HUES6 (cell line): ENCODE measurements around the gene AFG1L.
A peak's percentile ranks its signal among the peaks of the same experiment; 100 is the strongest.

Experiments used
- H3K27ac ChIP-seq: 2 replicates; pipeline ENCODE4 v1.7.0; 2013; ENCODE audit warnings: low read depth, mild to moderate bottlenecking, low read length, inconsistent platforms
- H3K27me3 ChIP-seq: 2 replicates; pipeline ENCODE4 v1.6.1; 2013; ENCODE audit warnings: low read length; ENCODE audit not compliant: control insufficient read depth, insufficient read depth
- H3K36me3 ChIP-seq: 2 replicates; pipeline ENCODE4 v1.6.1; 2013; ENCODE audit warnings: low read length; ENCODE audit not compliant: control insufficient read depth, insufficient read depth
- H3K4me1 ChIP-seq: 2 replicates; pipeline ENCODE4 v1.6.1; 2013; ENCODE audit warnings: low read length; ENCODE audit not compliant: control insufficient read depth, insufficient read depth
- H3K4me3 ChIP-seq: 2 replicates; pipeline ENCODE4 v1.5.1; 2013; ENCODE audit warnings: low read depth, low read length
- H3K9ac ChIP-seq: one replicate; pipeline ENCODE4 v1.6.1; 2013; ENCODE audit warnings: mild to moderate bottlenecking, low read length
- H3K9me3 ChIP-seq: 2 replicates; pipeline ENCODE4 v1.6.1; 2013; ENCODE audit warnings: low read depth, low read length; ENCODE audit not compliant: control insufficient read depth, insufficient read depth

AFG1L gene

DNA sequence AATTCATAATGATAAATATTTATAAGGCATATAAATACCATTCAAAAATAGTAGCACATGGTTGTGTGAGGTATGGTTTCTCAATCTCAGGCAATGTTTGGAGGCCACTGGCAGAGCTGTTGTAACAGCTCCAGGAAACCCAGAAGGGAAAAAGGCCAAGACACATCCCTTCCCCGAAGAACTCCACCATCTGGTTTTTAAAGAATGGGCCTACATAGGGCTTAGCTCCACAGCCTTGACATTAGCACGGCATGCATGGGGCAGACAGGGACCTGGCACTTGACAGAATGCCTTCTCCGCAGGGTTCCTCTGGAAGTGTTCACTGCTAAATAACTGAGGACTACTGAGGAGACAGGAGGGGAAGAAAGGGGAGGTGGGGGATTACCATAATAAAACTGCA is 249.8 kb downstream of the AFG1L start:
- no peak overlapping the region for H3K27ac ChIP-seq
- H3K36me3 ChIP-seq = no peaks in the 10 kb centered on the region
- H3K9ac ChIP-seq = no peak overlapping the region
- H3K27me3 ChIP-seq = no peaks in the 10 kb centered on the region
- H3K4me1 ChIP-seq = peaks cover 6% of the 10 kb centered on the region; the same call in 1 of the 2 replicates
- no peak overlapping the region for H3K4me3 ChIP-seq
- no peaks in the 10 kb centered on the region; the same call in 1 of the 2 replicates for H3K9me3 ChIP-seq

DNA sequence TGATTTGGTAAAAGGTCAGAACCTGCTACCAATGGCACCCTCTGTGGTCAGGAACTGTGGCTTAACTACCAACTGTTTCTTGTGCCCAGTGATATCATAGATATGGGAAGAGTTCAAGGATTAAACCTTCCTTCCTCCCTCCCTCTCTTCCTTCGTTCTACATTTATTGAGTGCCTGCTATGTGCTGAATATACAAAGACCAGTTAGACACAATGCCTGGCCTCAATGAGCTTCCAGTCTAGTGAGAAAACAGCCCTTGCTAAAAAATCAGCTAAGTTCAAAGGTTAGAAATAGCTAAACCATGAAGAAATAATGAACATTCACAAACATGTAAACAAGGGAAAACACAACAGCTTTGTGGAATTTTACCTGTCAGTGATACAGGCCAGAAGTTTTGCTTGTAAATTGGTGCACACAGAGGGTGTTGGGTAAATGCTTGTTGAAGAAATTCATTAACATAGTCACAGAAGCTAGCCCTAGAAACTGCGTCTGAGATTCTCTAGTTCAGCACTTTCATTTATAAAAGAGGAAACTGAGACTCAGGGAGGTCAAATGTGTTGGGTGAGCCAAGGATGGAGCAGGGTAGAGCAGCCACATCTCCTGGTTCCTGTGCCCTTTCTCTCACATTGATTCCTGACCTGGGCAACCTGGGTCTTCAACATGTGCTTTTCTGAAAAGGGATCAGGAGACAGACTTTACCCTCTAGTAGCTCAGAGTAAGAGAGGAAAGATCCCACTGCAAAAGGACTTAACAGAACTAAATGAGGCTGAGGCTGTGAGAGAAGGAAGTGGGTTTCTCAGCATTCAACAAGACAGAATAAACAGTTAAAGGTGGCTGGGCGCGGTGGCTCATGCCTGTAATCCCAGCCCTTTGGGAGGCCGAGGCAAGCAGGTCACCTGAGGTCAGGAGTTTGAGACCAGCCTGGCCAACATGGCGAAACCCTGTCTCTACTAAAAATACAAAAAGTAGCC is 251.5 kb downstream of the AFG1L start:
- peaks cover 6% of the 10 kb centered on the region; the same call in 1 of the 2 replicates for H3K4me1 ChIP-seq
- no peak overlapping the region for H3K9ac ChIP-seq
- no peaks in the 10 kb centered on the region for H3K27me3 ChIP-seq
- H3K36me3 ChIP-seq = no peaks in the 10 kb centered on the region
- no peak overlapping the region for H3K4me3 ChIP-seq
- no peaks in the 10 kb centered on the region for H3K9me3 ChIP-seq
- no peak overlapping the region for H3K27ac ChIP-seq

DNA sequence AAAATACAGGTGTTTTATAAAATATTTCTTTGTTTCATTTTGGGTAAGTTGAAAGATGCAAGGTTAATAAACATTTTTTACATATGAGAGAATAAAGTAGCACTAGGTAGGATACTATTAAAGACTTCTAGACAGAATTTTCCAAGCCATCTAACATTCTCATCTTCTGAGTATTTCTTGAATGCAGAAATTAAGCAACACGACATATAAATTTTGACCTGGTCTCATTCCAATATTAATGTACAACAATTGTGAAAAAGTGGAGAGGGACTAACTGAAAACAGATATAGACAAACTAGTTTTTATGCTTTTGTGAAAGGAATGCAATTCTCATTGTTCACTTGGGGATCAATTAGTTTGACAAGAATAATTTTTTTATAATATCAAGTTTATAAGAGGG is 254.4 kb downstream of the AFG1L start:
- Histone ChIP-seq H3K27ac (no peak overlapping the region), H3K4me3 (no peak overlapping the region), H3K9me3 (no peaks in the 10 kb centered on the region), H3K27me3 (no peaks in the 10 kb centered on the region), H3K36me3 (no peaks in the 10 kb centered on the region), H3K9ac (no peak overlapping the region), H3K4me1 (peaks cover 6% of the 10 kb centered on the region; the same call in 1 of the 2 replicates)

DNA sequence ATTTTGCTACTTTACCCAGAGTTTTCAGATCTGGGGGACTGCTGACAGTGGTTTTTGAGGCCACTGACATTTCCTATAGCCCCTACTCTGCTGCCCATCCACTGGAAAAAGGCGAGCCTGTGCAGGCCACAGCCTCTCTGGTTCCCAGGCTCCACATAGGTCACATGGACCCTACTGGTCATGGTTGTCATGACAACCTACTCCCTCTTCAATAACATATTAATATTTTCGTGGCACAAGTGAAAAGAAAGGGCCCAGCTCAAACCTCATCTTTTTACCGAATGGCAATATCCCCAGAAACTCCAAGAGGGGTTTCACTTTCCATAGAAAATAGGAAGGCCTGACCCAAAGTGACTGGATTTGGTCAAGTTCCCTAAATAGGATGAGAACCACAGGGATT is 254.9 kb downstream of the AFG1L start:
- Histone ChIP-seq H3K9ac (no peak overlapping the region), H3K27ac (no peak overlapping the region), H3K36me3 (no peaks in the 10 kb centered on the region), H3K4me1 (peaks cover 3% of the 10 kb centered on the region; the same call in 1 of the 2 replicates), H3K4me3 (no peak overlapping the region), H3K9me3 (no peaks in the 10 kb centered on the region), H3K27me3 (peaks cover 2% of the 10 kb centered on the region; the same call in 1 of the 2 replicates)

DNA sequence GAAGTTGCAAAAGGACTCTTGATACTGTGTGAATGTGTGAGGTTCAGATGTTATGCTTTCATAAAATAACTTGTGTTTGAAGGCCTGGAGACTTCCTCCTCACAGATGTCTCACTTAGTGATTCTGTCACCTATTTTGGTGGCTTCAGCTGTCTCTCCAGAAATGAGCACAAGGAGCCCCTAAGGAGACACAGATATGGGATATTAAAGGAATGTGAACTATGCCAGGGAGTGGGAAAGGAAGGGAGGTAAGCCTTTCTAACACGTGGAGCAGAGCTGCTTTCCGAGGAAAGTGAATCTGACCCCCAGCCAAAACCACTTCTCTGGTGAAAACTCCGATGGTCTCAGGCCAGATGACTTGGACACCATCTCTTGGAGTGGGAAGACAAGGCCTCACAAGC is 255.4 kb downstream of the AFG1L start:
- no peak overlapping the region for H3K27ac ChIP-seq
- H3K9ac ChIP-seq = no peak overlapping the region
- H3K27me3 ChIP-seq = peaks cover 6% of the 10 kb centered on the region; the same call in 1 of the 2 replicates
- no peaks in the 10 kb centered on the region for H3K4me1 ChIP-seq
- no peak overlapping the region for H3K4me3 ChIP-seq
- no peaks in the 10 kb centered on the region for H3K36me3 ChIP-seq
- no peaks in the 10 kb centered on the region for H3K9me3 ChIP-seq

DNA sequence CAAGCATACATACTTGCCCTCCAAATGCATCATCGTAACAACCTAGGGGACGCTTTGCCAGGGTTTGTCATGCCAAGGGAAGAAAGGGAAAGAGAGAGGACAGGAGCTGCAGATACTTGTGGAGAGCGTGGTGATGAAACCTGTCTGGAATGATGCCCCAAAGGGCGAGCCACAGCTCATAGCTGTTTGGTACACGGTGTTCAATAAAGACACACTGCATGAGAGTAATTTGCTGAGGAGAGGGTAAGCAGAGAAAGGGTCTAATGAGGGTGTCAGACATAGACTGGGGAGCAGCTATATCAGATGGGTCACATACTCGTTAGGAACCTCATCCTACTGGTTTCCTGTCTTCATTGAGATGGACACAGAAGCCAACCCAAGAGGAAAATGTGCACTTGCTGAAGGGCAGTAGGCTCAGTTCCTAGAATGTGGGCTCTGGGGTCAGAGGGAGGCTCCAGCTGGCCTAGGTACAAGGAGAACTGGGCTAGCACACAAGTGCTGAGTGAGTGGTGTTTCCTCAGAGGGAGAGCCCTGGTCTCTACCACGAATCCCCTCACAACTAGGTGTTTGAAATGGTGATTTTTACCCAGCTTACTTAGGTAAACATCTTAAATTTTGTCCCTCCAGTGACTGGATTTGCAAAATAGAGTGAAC is 260.7 kb downstream of the AFG1L start:
- Histone ChIP-seq H3K4me3 (no peak overlapping the region), H3K27ac (no peak overlapping the region), H3K9me3 (no peaks in the 10 kb centered on the region), H3K36me3 (no peaks in the 10 kb centered on the region), H3K4me1 (peaks cover 9% of the 10 kb centered on the region), H3K27me3 (peaks cover 28% of the 10 kb centered on the region), H3K9ac (no peak overlapping the region)

DNA sequence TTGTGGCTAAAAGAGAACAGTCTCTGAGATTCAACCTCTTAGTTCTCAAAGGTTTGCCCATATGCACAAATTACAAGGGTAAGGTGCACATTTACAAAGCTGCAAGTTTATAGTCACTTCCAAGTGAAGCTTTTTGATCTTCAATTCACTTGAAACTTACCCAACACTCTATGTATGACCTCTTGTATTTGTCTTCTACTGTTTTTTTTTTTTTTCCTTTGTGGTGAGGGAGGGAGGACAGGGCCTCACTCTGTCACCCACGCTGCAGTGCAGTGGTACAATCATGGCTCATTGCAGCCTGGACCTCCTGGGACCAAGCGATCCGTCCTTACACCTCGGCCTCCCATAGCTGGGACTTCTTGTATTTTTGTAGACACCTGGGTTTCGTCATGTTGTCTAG is 261.4 kb downstream of the AFG1L start:
- Histone ChIP-seq H3K27ac (no peak overlapping the region), H3K4me3 (no peak overlapping the region), H3K27me3 (peaks cover 28% of the 10 kb centered on the region), H3K36me3 (no peaks in the 10 kb centered on the region), H3K9ac (no peak overlapping the region), H3K4me1 (peaks cover 9% of the 10 kb centered on the region), H3K9me3 (no peaks in the 10 kb centered on the region)

DNA sequence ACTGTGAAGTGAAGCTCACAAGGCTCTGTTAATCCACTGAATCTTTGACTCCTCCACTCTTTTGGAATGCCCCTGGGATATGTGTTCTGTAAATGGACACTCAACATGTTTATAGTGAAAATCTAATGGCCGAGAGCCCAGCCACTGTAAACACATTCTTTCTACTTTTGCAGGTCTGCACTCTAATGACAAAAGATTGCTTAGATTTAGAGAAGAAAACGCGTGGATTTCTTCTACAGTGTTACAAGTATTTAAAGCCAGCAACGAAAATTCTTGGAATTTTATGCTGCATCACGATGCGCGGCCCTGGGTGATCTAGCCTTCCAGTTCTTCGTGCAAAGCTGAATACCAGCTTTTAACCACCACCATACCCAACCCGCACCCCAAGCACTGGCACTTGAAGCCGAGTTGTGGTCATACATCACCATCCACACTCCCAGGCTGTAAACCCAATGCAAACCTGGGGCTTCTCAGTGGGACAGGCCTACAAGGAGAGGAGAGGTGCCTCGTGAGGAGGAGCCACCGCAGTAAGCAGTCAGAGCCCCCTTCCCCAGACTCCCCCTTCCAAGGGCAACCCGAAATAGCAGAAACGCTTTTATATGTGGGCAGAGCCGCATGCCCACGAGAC is 262.1 kb downstream of the AFG1L start:
- Histone ChIP-seq H3K4me1 (peaks cover 9% of the 10 kb centered on the region), H3K4me3 (peak overlapping the region; percentile 74), H3K27me3 (peaks cover 34% of the 10 kb centered on the region), H3K9me3 (no peaks in the 10 kb centered on the region), H3K27ac (no peak overlapping the region), H3K9ac (peak overlapping the region; percentile 84), H3K36me3 (no peaks in the 10 kb centered on the region)

DNA sequence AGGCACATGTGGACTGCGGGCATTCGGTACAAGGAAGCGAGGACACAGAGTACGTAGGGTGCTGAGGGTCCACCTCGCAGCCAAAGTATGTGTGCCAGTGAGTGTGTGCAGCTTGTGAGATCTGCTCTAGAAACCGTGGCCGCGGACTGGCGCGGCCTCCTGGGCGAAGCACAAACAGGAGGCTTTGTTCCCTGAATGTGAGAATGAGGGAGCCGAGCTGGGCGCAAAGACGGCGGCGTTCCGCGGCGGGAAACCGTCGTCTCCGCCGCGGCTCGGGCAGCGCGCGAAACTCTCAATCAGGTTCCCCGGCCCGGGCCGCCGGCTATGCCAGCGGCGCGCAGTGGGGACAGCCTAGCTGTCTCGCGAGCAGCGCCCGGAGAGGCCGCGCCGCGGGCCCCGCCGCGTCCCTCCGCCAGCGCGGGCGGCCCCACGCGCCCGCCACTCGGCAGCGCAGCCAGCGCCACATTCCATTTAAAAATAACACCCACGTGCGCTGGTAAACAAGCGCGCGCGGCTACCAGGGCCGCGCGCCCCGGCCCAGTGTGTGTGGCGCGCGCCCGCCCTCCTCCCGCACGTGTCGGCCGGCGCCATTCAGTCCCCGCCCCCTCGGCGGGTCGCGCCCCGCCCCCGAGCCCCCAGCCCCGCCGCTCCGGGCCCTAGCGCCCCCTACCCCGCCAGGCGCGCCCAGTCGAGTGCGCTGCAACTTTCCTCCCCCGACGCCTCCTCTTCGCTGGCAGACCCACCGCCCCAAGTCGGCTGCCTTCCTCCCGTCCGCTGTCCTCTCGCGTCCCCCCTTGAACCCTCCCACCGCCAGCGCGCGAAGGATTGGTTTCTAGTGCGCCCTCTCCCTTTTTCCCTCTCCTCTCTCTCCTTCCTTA is 262.9 kb downstream of the AFG1L start:
- Histone ChIP-seq H3K27me3 (peaks cover 39% of the 10 kb centered on the region), H3K27ac (peak overlapping the region; percentile 72; the same call in 1 of the 2 replicates), H3K4me1 (peaks cover 9% of the 10 kb centered on the region), H3K9ac (peak overlapping the region; percentile 84), H3K9me3 (no peaks in the 10 kb centered on the region), H3K36me3 (no peaks in the 10 kb centered on the region), H3K4me3 (peak overlapping the region; percentile 74)

DNA sequence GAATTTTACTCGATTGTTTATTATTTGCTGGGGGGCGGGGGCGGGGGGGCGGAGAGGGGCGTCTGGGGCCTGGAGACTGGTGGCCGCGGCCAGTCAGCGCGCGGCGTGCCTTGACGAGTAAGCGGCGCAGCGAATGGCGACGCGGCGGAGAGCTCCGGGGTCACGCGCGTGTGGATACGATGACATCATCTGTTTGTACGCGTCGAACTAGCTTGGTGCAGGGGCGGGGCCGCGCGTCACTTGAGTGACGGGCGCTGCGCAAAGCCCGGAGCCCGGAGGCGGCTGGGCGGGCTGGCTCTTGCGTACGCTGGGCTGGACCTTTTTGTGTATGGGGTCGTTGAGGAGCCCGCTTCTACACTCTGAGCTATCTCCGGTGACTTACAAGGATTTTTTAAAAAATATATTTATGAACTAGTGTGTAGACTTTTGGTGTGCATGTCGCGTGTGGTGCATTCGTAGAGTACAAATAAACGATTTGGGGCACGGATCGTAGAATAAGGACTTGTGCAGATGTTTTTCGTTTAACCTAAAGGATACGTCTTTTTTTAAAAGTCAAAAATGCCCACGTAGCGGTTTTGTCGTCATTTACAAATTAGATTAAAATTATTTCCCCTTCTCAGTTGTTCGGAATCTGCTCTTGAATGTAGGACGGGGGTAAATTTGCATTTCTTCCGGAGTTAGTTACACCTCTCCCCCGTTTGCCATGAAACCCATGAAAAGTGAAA is 263.7 kb downstream of the AFG1L start:
- Histone ChIP-seq H3K9ac (peak overlapping the region; percentile 84), H3K9me3 (no peaks in the 10 kb centered on the region), H3K36me3 (no peaks in the 10 kb centered on the region), H3K4me3 (peak overlapping the region; percentile 74), H3K27me3 (peaks cover 39% of the 10 kb centered on the region), H3K4me1 (peaks cover 17% of the 10 kb centered on the region), H3K27ac (peak overlapping the region; percentile 72; the same call in 1 of the 2 replicates)
